GM19395 (cell line): ENCODE measurements around the gene CCDC71L.

Experiments used
- ATAC-seq: cut with Tn5 transposase; IDR thresholded peaks from one replicate; pipeline ENCODE4 v1.9.1; 2021; ENCODE audit warnings: mild to moderate bottlenecking, moderate library complexity; ENCODE audit not compliant: unreplicated experiment

The CCDC71L gene

GRCh38 chr7:106626376-106627164, 34.4 kb downstream of the CCDC71L start:
- ATAC-seq, result no peak

- no peak for ATAC-seq
Measured at GRCh38 chr7:106625678-106626301, 35.2 kb downstream of the CCDC71L start.

GRCh38 chr7:106623853-106624252, 37.1 kb downstream of the CCDC71L start:
- no peak for ATAC-seq

DNA sequence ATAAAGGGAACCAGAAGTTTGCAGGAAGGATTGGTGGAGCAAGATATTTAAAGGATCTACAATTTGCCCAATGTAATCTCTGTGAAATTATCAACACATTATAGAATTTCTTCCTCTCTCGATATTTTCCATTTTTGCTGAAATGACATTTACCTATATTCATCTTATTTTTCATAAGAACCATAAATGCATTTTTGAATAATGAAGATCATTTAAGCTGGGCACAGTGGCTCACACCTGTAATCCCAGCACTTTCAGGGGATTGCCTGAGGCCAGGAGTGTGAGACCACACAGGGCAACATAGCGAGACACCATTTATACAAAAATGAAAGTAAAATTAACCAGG, 37.7 kb downstream of the CCDC71L start:
- ATAC-seq, result no peak

DNA sequence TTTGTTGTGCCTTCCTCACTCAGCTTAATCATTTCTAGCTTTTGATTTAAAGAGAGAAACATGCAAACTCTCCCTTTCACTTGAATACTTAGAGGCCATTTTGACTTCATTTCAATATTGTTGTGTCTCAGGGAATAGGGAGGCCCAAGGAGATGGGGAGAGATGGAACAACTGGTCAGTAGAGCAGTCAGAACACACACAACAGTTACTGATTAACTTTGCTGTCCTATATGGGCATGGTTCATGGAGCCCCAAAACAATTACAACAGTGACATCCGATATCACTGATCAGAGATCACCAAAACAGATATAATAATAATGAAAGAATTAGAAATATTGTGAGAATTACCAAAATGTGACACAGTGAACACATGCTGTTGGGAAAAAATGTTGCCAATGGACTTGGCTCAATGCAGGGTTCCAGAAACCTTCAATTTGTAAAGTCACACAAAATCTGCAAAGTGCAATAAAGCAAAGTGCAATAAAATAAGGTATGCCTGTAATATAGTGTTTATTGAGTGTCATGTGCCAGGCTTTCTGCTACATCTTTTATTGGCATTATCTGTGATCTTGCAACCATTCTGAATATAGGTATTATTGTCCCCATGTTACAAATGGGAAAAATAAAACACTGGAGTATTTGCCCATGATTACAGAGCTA, 38.2 kb downstream of the CCDC71L start:
- ATAC-seq, result no peak

DNA sequence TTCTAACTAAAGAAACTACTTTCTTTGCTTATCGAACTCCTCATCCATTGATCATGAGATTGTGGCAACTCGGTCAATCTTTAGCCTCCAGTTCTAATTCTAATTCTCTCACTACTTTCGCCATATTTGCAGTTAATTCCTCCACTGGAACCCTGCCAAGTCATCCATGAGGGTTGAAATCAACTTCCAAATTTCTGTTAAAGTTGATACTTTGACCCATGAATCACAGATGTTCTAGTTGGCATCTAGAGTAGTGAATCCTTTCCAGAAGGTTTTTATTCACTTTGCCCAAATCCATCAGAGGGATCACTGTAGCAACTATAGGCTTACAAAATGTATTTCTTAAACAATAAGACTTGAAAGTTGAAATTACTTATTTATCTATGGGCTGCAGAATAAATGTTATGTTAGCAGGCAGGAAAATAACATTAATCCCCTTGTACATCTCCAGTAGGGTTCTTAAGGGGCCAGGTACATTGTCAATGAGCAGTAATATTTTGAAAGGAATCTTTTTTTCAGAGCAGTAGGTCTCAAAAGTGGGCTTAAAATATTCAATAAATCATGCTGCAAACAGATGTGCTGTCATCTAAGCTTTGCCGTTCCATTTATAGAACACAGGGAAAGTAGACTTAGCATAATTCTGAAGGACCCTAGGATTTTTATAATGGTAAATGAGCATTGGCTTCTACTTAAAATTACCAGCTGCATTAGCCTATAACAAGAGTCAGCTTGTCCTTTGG, 39.4 kb downstream of the CCDC71L start:
- no peak for ATAC-seq

DNA sequence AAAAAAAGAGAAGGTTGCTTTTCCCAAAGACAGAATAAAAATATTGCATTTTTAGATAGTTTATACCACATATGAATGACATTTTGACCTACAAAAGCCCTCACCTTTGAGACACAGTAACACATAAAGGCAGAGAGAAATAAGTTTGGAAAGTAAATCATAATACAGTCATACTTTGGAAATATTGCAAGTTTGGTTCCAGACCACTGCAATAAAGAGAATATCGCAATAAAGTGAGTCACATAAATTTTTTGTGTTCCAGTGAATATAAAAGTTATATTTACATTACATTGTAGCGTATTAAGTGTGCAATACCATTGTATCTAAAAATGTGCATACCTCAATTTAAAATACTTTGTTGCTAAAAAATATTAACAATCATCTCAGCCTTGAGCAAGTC, 40.3 kb downstream of the CCDC71L start:
- no peak for ATAC-seq

DNA sequence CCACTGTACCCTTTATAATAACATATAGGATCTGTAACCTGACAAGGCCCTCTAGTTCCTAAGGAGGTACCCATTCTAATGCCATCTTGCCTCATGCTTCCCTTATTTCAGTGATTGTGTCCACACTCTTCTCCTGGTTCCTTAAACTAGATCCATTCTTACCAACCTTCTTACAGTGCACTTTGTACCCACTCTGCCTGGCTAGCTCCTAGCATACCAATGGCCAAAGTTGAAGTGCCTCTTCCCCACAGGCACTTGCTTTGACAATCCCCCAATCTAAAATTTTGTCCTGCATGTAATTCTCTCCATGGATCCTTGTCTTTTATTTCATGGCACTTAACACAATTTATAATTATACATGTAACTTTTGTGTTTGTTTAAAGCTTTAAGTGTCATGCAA, 40.9 kb downstream of the CCDC71L start:
- no peak for ATAC-seq

DNA sequence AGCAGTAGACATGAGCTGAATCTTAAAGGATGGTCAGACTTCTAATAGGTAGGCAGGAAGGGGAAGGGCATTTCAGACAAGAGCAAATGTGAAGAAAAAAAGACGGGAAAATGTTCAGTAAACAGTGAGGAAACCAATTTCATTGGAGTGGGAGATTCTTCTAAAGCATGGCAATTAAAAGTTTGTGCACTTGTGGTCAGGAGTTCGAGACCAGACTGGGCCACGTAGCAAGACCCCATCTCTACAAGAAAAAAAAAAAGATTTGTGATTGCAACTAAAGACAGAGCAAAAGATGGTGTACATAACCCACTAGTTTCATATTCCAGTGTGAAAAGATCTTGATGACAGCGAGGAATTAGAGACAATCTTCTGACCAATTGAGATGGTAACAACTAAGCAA, 41.7 kb downstream of the CCDC71L start:
- ATAC-seq, result no peak

- ATAC-seq, result no peak
Measured at GRCh38 chr7:106618480-106618879, 42.5 kb downstream of the CCDC71L start.

DNA sequence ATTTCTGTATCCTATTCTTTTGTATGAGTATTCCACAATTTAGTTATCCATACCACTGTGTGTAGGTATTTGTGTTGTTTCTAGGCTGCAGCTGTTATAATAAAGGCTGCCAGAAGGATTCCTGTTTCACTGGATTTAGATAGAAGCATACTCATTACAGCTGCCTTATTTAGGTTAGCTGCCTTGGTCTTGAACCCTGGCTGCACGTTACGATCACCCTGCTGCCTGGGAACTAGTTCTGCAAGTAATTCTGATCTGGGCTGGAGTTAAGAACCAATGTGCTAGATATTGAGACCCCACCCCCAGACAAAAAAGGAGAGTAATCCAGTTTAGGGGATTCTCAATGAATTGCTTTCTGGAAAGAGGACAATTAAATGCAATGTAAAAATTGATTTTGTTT, 43.1 kb downstream of the CCDC71L start:
- ATAC-seq, result no peak

GRCh38 chr7:106616708-106617051, 44.3 kb downstream of the CCDC71L start:
- no peak for ATAC-seq

DNA sequence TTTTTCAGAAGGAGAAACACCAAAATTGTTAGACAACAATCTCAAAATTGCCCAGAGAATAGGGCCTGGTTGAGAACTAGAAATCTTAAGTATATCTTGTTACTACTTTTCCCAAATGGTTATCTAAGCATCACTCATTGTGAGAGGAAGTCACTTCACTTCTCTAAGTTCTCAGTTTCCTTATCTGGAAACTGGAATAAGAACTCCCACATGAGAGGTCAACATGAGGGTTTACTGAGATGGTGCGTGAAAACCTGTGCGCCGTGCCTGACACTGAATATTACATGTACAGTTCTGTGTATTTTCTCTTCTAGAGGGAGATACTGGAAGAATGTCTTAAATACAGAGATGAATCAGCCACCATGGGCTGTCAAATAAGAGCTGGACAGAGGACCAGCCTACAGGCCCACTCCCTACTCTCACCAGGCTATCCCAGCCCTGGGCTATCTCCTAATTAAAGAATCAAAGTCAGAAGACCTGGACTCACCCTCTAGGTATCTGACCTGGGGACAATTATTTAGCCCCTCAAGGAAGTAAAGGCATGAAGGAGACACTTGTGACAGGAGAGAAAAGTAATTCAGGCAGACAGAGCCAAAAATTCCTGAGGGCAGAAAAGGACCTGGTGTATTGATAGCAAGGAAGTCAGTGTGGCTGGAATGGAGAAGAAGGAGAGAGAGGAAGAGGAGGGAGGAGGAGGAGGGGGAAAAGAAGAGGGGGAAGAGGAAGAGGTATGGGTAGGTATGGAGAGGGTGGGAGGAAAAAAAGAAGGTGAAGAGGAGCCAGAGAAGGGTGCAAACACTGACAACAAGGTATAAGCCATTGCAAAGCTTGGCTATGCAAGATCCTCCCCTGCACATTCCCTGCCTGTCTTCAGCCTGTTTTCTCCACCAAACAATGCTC, 44.9 kb downstream of the CCDC71L start:
- no peak for ATAC-seq

DNA sequence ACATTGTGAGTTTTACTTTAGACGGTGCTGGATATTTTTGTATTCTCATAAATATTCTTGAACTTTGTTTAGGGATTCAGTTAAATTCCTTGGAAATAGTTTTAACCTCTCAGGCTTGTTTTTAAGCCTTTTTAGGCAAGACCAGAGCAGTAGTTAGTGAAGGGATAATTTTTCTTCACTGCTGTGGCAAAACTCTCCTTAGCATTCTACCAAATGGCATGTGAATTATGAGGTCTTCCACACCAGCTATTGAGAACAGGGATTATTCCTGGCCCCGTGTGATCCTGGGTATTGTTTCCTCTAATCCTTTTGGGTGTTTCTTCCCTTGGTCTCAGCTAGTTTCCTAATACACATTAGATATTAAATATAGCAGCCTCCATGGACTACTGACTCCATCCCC, 46.2 kb downstream of the CCDC71L start:
- no peak for ATAC-seq

DNA sequence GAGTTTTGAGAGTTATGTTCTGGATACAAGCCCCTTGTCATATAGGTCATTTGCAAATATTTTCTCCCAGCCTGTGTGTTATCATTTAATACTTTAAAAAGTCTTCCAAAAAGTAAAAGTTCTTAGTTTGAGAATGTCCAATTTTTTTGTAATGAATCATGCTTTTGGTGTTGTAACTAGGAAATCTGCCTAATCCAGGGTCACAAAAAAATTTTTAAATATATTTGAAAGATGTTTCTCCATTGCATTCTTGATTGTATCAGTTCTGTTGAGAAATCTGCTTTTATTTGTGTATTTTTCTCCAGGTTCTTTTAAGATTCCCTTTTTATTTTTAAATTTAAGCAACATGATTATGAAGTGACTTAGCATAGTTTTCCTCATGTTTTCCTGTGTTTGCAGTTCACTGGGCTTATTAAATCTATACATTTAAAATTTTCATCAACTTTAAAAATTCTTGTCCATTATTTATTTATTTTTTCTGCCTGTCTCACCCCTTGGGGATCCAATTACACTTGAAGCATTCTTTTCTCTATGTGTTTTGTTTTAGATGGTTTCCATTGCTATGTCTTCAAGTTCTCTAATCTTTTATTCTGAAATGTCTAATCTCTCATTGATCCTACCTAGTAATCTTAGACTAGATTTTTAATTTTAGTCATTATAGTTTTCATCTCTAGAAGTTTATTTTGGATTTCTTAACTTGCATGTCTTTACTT, 47.0 kb downstream of the CCDC71L start:
- no peak for ATAC-seq

DNA sequence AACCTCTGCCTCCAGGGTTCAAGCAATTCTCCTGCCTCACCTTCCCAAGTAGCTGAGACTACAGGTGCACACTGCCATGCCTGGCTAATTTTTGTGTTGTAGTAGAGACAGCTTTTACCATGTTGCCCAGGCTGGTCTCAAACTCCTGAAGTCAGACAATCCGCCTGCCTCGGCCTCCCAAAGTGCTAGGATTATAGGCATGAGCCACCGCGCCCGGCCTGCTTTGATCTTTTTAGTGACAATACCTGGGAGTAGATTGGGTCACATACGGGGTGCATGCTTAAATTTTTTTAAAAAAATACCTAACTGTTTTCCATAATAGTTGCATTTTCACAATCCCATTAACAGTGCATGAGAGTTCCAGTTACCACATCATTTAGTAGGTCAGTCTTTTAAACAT, 47.7 kb downstream of the CCDC71L start:
- ATAC-seq, result no peak

DNA sequence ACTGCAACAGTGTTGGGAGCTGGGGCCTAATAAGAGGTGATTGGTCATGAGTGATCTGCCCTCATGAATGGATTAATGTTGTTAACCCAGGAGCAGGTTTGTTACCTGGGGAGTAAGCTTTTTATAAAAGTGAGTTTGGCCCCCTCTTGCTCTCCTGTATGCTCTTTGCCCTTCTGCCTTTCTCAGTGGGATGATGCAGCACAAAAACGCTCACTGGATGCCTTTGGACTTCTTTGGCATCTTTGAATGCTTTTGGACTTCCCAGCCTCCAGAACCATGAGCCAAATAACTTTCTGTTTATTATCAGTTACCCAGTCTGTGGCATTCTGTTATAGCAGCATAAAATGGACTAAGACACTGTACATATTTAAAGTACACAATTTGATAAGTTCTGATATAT, 48.5 kb downstream of the CCDC71L start:
- ATAC-seq, result no peak

DNA sequence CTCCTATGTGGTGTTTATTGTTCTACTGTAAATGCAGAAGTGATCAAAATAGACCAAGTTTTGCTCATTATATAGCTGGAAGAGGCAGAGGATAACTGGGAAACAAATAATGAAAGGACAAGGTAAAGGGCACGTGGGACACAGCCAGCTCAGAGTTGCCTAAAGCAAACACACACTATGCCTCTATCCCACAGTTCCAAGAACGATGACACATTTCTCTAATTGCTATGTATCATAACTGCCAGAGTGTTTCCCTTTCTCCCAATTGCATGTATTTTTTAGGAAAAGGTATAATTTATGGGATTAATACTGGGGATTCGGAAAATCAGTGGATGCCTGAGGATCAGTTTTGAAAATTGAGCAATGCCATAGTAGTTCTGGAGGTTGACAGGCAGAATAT, 49.0 kb downstream of the CCDC71L start:
- ATAC-seq, result no peak

DNA sequence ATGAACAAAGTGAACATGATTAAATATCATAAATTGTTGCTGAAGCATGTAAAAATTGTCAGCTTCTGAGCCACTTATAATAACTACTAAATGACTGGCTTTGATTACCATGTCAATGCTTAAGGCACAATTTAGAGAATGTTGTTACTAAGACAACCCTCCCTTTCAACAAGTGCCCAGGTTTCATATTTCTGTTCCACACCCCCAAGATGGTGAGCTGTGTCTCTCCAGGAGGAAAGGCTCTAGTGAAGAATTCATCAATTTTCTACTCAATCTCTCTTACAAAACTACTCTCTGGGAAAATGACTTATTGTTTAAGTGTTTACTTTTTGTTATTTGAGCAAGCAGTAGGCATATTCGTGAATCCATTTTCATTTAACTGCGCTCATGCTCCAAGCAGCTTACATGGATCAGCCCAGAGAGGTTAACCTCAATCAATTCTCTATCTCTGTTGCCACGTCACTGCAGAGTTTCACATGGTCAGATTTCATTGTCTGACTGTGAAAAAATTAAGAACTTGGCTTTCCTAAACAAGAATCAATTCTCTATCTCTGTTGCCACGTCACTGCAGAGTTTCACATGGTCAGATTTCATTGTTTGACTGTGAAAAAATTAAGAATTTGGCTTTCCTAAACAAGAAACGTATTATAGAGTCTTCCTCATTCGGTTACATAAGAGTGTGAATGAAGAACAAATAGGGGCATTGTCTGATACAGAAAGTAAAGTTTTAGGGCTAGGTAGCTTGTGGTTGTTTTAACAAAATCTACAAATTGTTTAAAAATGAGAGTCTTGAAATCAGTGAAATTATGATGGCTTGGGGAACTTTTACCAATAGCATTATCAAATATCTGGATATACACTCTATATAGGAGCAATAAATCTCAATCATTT, 49.7 kb downstream of the CCDC71L start:
- ATAC-seq, result no peak
